Activated CD4-positive, alpha-beta memory T cell treated with anti-CD3 and anti-CD28 coated beads for 36 hours (primary cell): ENCODE results near the gene IL1RL1. TPM values are rescaled to one million over a fixed set of nuclear protein-coding genes. Genes with fewer than 3 reads are reported as not detected.

Source experiments
- CTCF ChIA-PET: fragments of 350-600 bp; sonication (Branson Sonifier 250); formaldehyde crosslinking; loops from one replicate; lab custom pipeline; 2021; ENCODE audit warnings: antibody characterized with exemption, inconsistent platforms; lab: Charles Lee
- POLR2A ChIA-PET: fragments of 350-600 bp; sonication (Branson Sonifier 250); formaldehyde crosslinking; loops from one replicate; lab custom pipeline; 2021; ENCODE audit warnings: antibody characterized with exemption; lab: Charles Lee
- DNase-seq: peaks from one replicate; pipeline ENCODE4 v3.0.0-alpha.2; 2020
- H3K27ac Mint-ChIP-seq: one replicate; pipeline ENCODE4 v1.8.0; 2021; ENCODE audit warnings: mixed read lengths
- H3K27me3 Mint-ChIP-seq: one replicate; pipeline ENCODE4 v1.8.0; 2021; ENCODE audit warnings: mixed read lengths
- H3K36me3 Mint-ChIP-seq: one replicate; pipeline ENCODE4 v1.8.0; 2021; ENCODE audit warnings: mixed read lengths
- H3K4me1 Mint-ChIP-seq: one replicate; pipeline ENCODE4 v1.8.0; 2021; ENCODE audit warnings: low read depth, mixed read lengths
- H3K4me3 Mint-ChIP-seq: one replicate; pipeline ENCODE4 v1.8.0; 2021; ENCODE audit warnings: mild to moderate bottlenecking, mixed read lengths
- H3K9me3 Mint-ChIP-seq: one replicate; pipeline ENCODE4 v1.8.0; 2021; ENCODE audit warnings: mixed read lengths
- intact Hi-C: fragments of 100-400 bp; cut with micrococcal nuclease; formaldehyde crosslinking; loops from one replicate; pipeline ENCODE4 v1.15.1; 2023
- total RNA-seq, 2 experiments: library from RNA; stranded (reverse); gene quantifications; one replicate each; pipeline ENCODE4 v1.2.3, GENCODE V29; 2021

The IL1RL1 gene
- total RNA-seq, 2 experiments from 2014 or later = 1.3 TPM

DNA sequence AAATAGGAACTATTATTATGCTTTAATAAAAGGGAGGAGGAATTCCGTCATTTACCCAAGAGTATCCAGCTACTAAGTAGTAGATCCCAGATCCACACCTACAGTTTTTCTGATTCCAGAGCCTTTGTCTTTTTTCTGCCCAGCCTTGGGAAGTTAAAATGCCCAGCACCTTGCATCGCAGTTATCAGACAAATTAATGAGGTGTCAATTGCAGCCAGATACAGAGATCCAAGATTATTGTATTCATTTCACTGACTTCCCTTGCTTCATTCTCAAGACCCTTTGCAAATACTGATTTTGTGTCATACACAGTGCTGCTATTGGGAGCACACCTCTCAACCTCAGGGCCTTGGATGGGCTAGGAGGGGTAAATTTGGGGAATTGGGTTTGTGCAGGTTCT is 45.4 kb downstream of the IL1RL1 start:
- no peak for DNase-seq
- Mint-ChIP-seq H3K27ac (peak overlapping the region; percentile 89), H3K36me3 (peaks cover 2% of the 10 kb centered on the region), H3K4me1 (peaks cover 55% of the 10 kb centered on the region), H3K27me3 (no peaks in the 10 kb centered on the region), H3K9me3 (no peaks in the 10 kb centered on the region), H3K4me3 (peak overlapping the region; percentile 97)
- intact Hi-C loops = loop anchor here (1.0 to 5.0 kb wide), 5 partner anchors 11 to 334 kb away; no protein-coding TSS in a partner anchor
- ChIA-PET CTCF (interaction anchor here (0.7 to 5.1 kb wide), 18 partner anchors 11 to 638 kb away, joined by 3 to 74 read pairs (median 6); no protein-coding TSS in a partner anchor), POLR2A (interaction anchor here (0.8 to 1.4 kb wide), 3 partner anchors 11 to 62 kb away, joined by 3 to 7 read pairs (median 6); no protein-coding TSS in a partner anchor)

DNA sequence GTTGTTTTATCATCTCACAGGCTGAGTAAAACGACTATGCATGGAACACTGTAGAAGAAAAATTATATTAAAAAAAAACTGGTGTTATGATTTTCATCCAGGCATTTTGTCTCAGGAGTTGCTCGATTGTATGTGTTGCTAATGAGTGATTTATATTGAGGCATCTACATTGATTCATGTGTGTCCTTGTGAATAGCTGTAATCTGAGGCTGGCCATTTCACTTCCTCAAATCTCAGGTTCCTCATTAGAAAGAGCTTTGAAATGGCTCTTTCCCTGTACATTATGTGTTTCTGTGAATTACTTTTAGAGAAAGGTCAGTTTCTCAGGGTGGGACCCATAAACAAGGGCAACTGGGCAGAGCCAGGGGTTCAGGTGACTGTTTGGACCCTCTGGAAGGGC is 46.6 kb downstream of the IL1RL1 start:
- H3K27me3 Mint-ChIP-seq = no peaks in the 10 kb centered on the region
- peaks cover 62% of the 10 kb centered on the region for H3K4me1 Mint-ChIP-seq
- DNase-seq = no peak
- H3K9me3 Mint-ChIP-seq = no peaks in the 10 kb centered on the region
- POLR2A ChIA-PET = interaction anchor here (1.0 to 1.2 kb wide), 2 partner anchors 85 to 117 kb away, joined by 3 read pairs; no protein-coding TSS in a partner anchor
- H3K4me3 Mint-ChIP-seq = peak overlapping the region; percentile 97
- intact Hi-C loops = loop anchor here (2.0 to 5.0 kb wide), 2 partner anchors 61 to 336 kb away; no protein-coding TSS in a partner anchor
- CTCF ChIA-PET = interaction anchor here (0.7 to 5.1 kb wide), 7 partner anchors 11 to 117 kb away, joined by 3 to 74 read pairs (median 5); no protein-coding TSS in a partner anchor
- H3K27ac Mint-ChIP-seq = peak overlapping the region; percentile 89
- H3K36me3 Mint-ChIP-seq = peaks cover 11% of the 10 kb centered on the region

DNA sequence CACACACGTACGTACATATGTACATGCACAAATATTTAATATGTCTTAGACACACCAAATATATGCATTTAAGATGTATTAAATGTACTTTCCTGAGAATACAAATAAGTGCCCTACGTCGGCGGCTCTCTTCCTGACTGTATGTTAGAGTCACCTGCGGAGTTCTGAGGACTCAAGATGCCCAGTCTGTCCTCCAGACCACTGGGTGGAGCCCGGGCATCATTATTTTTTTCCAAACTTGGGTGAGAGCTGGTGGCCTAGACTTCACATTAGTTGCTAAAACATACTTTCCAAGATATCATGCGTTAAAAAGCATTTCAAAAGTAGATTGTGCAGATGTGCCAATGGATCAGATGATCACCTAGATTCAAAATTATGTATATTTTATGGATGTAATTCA is 47.1 kb downstream of the IL1RL1 start:
- CTCF ChIA-PET = interaction anchor here (1.4 to 5.1 kb wide), 6 partner anchors 81 to 118 kb away, joined by 4 to 74 read pairs (median 6); no protein-coding TSS in a partner anchor
- H3K4me3 Mint-ChIP-seq = peak overlapping the region; percentile 51
- H3K27me3 Mint-ChIP-seq = no peaks in the 10 kb centered on the region
- H3K27ac Mint-ChIP-seq = no peak overlapping the region
- peaks cover 67% of the 10 kb centered on the region for H3K4me1 Mint-ChIP-seq
- intact Hi-C loops = loop anchor here (5.0 kb wide), 1 partner anchor 336 kb away; no protein-coding TSS in a partner anchor
- H3K9me3 Mint-ChIP-seq = no peaks in the 10 kb centered on the region
- H3K36me3 Mint-ChIP-seq = peaks cover 16% of the 10 kb centered on the region
- peak; percentile 53 for DNase-seq
- POLR2A ChIA-PET = interaction anchor here (1.0 to 1.2 kb wide), 2 partner anchors 85 to 118 kb away, joined by 3 read pairs; no protein-coding TSS in a partner anchor

DNA sequence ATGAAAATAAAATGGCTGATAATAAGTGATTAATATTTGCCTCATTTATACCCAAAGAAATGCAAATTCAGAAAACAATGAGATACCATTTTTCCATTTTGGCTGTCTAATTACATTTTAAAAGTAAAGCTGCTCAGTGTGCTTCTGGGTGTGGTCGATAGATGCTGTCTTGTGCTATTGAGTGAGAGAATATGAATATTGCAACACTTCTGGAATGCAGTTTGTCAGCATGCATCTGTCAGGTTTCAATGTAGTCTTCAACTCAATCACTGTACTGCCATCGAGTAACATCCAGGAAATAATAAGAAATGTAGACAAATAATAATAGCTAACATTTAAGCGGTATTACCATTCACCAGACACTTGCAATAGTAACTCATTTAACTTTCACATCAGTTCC is 48.2 kb downstream of the IL1RL1 start:
- ChIA-PET CTCF (interaction anchor here (1.0 to 5.1 kb wide), 4 partner anchors 67 to 119 kb away, joined by 3 to 74 read pairs (median 20); no protein-coding TSS in a partner anchor), POLR2A (no interaction called here)
- H3K4me3 Mint-ChIP-seq = no peak overlapping the region
- no peak overlapping the region for H3K27ac Mint-ChIP-seq
- H3K9me3 Mint-ChIP-seq = peaks cover 4% of the 10 kb centered on the region
- no peaks in the 10 kb centered on the region for H3K27me3 Mint-ChIP-seq
- H3K4me1 Mint-ChIP-seq = peaks cover 74% of the 10 kb centered on the region
- peaks cover 27% of the 10 kb centered on the region for H3K36me3 Mint-ChIP-seq
- intact Hi-C loops = loop anchor here (5.0 kb wide), 1 partner anchor 337 kb away; no protein-coding TSS in a partner anchor
- no peak for DNase-seq

DNA sequence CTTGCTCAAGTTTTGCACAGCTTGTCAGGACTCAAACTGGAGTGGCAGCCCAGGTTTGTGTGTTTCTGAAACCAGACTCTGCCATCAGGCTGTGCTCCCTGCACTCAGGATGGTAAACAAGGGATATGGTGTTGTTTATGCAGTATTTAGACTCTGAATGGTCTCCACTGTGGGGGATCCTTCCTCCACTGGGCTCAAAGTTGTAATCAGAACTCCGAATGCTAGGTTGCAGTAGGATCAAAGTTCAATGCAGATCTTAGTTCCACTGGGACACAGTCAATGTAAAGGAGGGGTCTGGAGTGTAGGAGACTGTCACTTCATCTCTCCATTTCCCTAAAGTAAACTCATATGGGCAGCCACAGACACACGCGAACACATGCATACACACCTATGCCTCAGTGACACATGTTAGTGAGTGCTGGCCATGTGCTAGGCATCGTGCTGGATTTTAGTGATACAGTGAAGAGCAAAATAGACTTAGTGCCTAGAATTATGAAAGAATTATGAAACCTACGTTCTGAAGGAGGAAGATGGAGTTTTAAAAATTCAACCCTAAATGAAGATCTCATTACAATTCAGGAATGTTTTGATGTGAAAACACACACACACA is 50.4 kb downstream of the IL1RL1 start:
- Mint-ChIP-seq H3K36me3 (peaks cover 49% of the 10 kb centered on the region), H3K27me3 (no peaks in the 10 kb centered on the region), H3K9me3 (peaks cover 26% of the 10 kb centered on the region), H3K27ac (no peak overlapping the region), H3K4me1 (peaks cover 82% of the 10 kb centered on the region), H3K4me3 (no peak overlapping the region)
- no peak for DNase-seq
- CTCF ChIA-PET = interaction anchor here (1.2 to 1.4 kb wide), 4 partner anchors 81 to 341 kb away, joined by 3 to 6 read pairs (median 4); no protein-coding TSS in a partner anchor
- intact Hi-C loops = loop anchor here (10.0 kb wide), 1 partner anchor 657 kb away; no protein-coding TSS in a partner anchor
- POLR2A ChIA-PET = no interaction called here

DNA sequence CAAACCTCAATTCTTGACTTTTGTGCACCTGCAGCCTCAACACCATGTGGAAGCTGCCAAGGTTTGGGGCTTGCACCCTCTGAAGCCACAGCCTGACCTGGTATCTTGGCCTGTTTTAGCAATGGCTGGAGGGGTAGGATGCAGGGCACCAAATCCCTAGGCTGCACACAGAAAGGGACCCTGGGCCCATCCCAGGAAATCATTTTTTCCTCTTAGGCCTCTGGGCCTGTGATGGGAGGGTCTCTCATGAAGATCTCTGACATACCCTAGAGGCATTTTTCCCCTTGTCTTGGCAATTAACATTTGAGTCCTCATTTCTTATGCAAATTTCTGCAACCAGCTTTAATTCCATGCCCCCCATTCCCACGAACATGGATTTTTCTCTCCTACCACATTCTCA is 54.4 kb downstream of the IL1RL1 start:
- intact Hi-C loops = loop anchor here (2.0 to 10.0 kb wide), 5 partner anchors 29 to 1059 kb away; no protein-coding TSS in a partner anchor
- CTCF ChIA-PET = no interaction called here
- Mint-ChIP-seq H3K9me3 (peaks cover 28% of the 10 kb centered on the region), H3K36me3 (peaks cover 68% of the 10 kb centered on the region), H3K4me1 (peaks cover 76% of the 10 kb centered on the region), H3K27me3 (no peaks in the 10 kb centered on the region), H3K4me3 (no peak overlapping the region), H3K27ac (peak overlapping the region; percentile 87)
- DNase-seq = no peak
- POLR2A ChIA-PET = no interaction called here

DNA sequence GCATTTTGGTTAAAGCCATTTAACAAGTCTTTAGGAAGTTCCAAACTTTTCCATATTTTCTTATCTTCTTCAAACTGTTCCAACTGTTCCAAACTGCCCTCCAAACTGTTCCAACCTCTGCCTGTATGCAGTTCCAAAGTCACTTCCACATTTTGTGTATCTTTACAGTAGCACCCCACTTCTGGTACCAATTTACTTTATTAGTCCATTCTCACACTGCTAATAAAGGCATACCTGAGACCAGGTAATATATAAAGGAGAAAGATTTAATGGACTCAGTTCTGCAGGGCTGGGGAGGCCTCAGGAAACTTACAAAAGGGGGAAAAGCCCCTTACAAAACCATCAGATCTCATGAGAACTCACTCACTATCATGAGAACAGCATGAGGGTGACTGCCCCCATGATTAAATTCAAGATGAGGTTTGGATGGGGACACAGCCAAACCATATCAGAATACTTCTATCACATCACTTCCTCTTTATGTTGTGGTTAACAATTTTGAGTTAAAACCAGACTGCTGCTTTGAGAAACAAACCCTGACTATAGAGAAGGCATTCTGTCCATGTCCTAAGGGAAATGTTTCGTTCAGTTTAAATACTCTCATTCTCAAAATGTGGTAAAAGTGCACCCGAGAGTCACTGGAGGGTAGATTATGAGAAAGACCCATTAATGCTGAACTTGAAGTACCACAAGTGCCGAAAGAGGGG is 55.2 kb downstream of the IL1RL1 start:
- intact Hi-C loops = loop anchor here (1.0 to 10.0 kb wide), 14 partner anchors 10 to 1060 kb away; no protein-coding TSS in a partner anchor
- Mint-ChIP-seq H3K4me3 (peak overlapping the region; percentile 31), H3K27ac (peak overlapping the region; percentile 87), H3K4me1 (peaks cover 68% of the 10 kb centered on the region), H3K27me3 (no peaks in the 10 kb centered on the region), H3K9me3 (peaks cover 28% of the 10 kb centered on the region), H3K36me3 (peaks cover 74% of the 10 kb centered on the region)
- CTCF ChIA-PET = interaction anchor here (1.0 to 2.3 kb wide), 4 partner anchors 11 to 126 kb away, joined by 3 to 7 read pairs (median 6); partner anchors contain the start of gene IL18R1
- POLR2A ChIA-PET = interaction anchor here (1.0 kb wide), 2 partner anchors 11 to 59 kb away, joined by 3 to 6 read pairs; partner anchors contain the start of gene IL18R1
- peak; percentile 36 for DNase-seq

DNA sequence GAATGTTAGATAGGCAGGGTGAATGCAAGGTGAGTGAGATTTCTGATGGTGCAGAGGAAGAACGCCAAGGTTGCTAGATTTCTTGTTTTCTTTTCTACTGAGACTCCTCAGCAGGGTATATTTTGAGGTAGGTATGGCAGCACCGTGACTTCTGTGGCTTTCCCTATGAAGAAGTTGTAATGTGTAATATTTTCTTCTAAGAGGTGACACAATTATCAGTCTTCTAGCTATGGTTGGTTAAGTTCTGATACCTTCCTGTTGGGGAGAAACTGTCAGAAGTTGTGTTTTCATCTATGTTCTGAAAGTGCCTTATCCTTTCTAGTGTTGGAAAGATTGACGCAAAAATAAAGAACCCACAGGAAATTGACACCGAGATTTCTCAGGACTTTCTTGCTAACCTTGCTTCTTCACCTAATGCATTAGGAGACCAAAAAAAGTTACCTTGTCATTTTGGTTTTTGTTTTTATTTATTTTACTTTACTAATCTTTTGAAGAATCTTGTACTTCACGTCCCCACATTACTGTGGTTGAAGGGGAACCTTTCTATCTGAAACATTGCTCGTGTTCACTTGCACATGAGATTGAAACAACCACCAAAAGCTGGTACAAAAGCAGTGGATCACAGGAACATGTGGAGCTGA is 56.1 kb downstream of the IL1RL1 start:
- POLR2A ChIA-PET = interaction anchor here (0.9 to 1.7 kb wide), 6 partner anchors 12 to 368 kb away, joined by 3 to 6 read pairs (median 4); partner anchors contain the start of gene IL18R1
- Mint-ChIP-seq H3K27ac (peak overlapping the region; percentile 87), H3K4me1 (peaks cover 63% of the 10 kb centered on the region), H3K9me3 (peaks cover 28% of the 10 kb centered on the region), H3K27me3 (no peaks in the 10 kb centered on the region), H3K4me3 (peak overlapping the region; percentile 42), H3K36me3 (peaks cover 74% of the 10 kb centered on the region)
- intact Hi-C loops = loop anchor here (1.0 to 10.0 kb wide), 14 partner anchors 11 to 1061 kb away; no protein-coding TSS in a partner anchor
- DNase-seq = peak; percentile 63
- CTCF ChIA-PET = interaction anchor here (1.0 to 2.3 kb wide), 7 partner anchors 11 to 127 kb away, joined by 3 to 10 read pairs (median 7); partner anchors contain the start of gene IL18R1

DNA sequence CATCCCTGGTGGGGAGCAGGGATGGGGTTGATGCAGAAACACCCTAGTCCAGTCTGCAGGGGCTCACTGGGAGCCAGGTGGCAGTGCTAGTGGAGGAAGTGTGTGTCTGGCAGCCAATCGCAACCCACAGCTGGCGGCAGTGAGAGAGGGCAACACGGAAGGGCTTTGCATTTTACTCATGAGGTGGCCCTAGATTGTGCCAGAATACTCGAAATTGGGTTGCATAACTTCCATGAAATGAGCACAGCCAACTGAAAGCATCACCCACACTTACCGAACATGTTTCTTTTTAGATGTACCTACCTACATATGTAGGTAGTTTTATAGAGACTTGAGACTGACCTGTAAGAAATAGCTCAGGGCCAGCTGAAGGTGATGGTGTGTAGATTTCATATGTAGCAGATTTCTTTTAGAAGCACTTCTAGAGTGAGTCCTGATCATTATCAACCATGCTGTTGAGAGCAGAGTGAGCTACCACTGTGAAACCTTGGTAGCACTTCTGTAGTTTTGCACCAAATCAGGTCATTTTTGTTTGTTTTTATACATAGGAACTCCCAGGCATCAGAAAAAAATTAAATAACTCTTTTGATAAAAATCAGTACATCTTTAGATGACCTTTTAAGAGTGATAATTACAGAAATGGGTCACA is 57.2 kb downstream of the IL1RL1 start:
- Mint-ChIP-seq H3K4me1 (peaks cover 54% of the 10 kb centered on the region), H3K4me3 (peak overlapping the region; percentile 42), H3K27me3 (no peaks in the 10 kb centered on the region), H3K9me3 (peaks cover 29% of the 10 kb centered on the region), H3K36me3 (peaks cover 72% of the 10 kb centered on the region), H3K27ac (peak overlapping the region; percentile 87)
- ChIA-PET CTCF (interaction anchor here (1.0 to 2.3 kb wide), 8 partner anchors 11 to 128 kb away, joined by 3 to 10 read pairs (median 6); no protein-coding TSS in a partner anchor), POLR2A (interaction anchor here (0.9 to 1.7 kb wide), 4 partner anchors 50 to 70 kb away, joined by 3 to 6 read pairs (median 4); no protein-coding TSS in a partner anchor)
- peak; percentile 65 for DNase-seq
- intact Hi-C loops = loop anchor here (5.0 to 10.0 kb wide), 2 partner anchors 256 to 664 kb away; no protein-coding TSS in a partner anchor

DNA sequence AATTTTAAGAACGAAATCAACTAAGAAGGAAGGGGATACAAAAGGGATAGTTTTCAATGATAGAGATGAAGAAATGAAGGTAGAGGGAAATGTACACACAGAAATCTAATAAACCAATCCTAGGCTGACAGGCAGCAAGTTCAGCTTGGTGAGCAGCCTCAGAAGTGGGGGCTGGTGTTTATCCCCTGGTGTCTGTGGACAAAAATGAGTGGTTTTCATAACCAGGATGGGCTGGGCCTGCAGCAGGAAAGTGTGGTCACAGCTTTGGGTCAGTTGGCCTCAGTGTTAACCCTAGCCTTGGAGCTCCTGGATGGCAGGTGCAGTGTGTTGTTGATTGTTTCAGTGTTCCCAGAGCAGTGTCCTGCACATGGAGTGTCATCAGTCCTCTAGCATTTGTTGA is 58.5 kb downstream of the IL1RL1 start:
- peaks cover 66% of the 10 kb centered on the region for H3K36me3 Mint-ChIP-seq
- H3K27me3 Mint-ChIP-seq = no peaks in the 10 kb centered on the region
- POLR2A ChIA-PET = no interaction called here
- H3K9me3 Mint-ChIP-seq = peaks cover 24% of the 10 kb centered on the region
- CTCF ChIA-PET = interaction anchor here (1.7 kb wide), 1 partner anchor 68 kb away, joined by 5 read pairs; no protein-coding TSS in a partner anchor
- DNase-seq = no peak
- peaks cover 45% of the 10 kb centered on the region for H3K4me1 Mint-ChIP-seq
- intact Hi-C loops = loop anchor here (5.0 to 10.0 kb wide), 2 partner anchors 258 to 665 kb away; no protein-coding TSS in a partner anchor
- H3K4me3 Mint-ChIP-seq = no peak overlapping the region
- no peak overlapping the region for H3K27ac Mint-ChIP-seq
